HG03135 (cell line): Measurements from ENCODE around the gene DAAM1.

Source experiments
- ATAC-seq: cut with Tn5 transposase; IDR thresholded peaks from one replicate; pipeline ENCODE4 v1.9.1; 2021; ENCODE audit warnings: mild to moderate bottlenecking, moderate library complexity; ENCODE audit not compliant: unreplicated experiment

The DAAM1 gene

GRCh38 chr14:59334253-59334652, 145.8 kb downstream of the DAAM1 start:
- no peak for ATAC-seq

- ATAC-seq: no peak
Observed at GRCh38 chr14:59336098-59336497, 147.6 kb downstream of the DAAM1 start.

GRCh38 chr14:59336706-59337105, 148.2 kb downstream of the DAAM1 start:
- ATAC-seq: no peak

- no peak for ATAC-seq
Observed at GRCh38 chr14:59337141-59337611, 148.7 kb downstream of the DAAM1 start.

- no peak for ATAC-seq
Observed at GRCh38 chr14:59338761-59339160, 150.3 kb downstream of the DAAM1 start.

GRCh38 chr14:59339524-59340330, 151.3 kb downstream of the DAAM1 start:
- ATAC-seq: no peak

- ATAC-seq: no peak
Observed at GRCh38 chr14:59341858-59342477, 153.5 kb downstream of the DAAM1 start.

- no peak for ATAC-seq
Observed at GRCh38 chr14:59342516-59343484, 154.3 kb downstream of the DAAM1 start.

GRCh38 chr14:59343585-59343984, 155.1 kb downstream of the DAAM1 start:
- ATAC-seq: no peak

GRCh38 chr14:59344016-59344415, 155.5 kb downstream of the DAAM1 start:
- no peak for ATAC-seq

- no peak for ATAC-seq
Observed at GRCh38 chr14:59344691-59345455, 156.4 kb downstream of the DAAM1 start.

- ATAC-seq: no peak
Observed at GRCh38 chr14:59346329-59346728, 157.9 kb downstream of the DAAM1 start.

- no peak for ATAC-seq
Observed at GRCh38 chr14:59346796-59347510, 158.5 kb downstream of the DAAM1 start.

GRCh38 chr14:59347511-59347900, 159.0 kb downstream of the DAAM1 start:
- no peak for ATAC-seq

GRCh38 chr14:59347915-59348314, 159.4 kb downstream of the DAAM1 start:
- no peak for ATAC-seq

- no peak for ATAC-seq
Observed at GRCh38 chr14:59349258-59349701, 160.8 kb downstream of the DAAM1 start.

- no peak for ATAC-seq
Observed at GRCh38 chr14:59352961-59353360, 164.5 kb downstream of the DAAM1 start.

- ATAC-seq: no peak
Observed at GRCh38 chr14:59354666-59355065, 166.2 kb downstream of the DAAM1 start.

GRCh38 chr14:59355091-59355490, 166.6 kb downstream of the DAAM1 start:
- ATAC-seq: no peak

- ATAC-seq: peak; percentile 47
Observed at GRCh38 chr14:59356312-59356711, 167.8 kb downstream of the DAAM1 start.
